COLO829 (cell line): ENCODE data around the gene SECISBP2L.

Experiments
- DNase-seq: peaks from one replicate; pipeline ENCODE4 v3.0.0; 2012; ENCODE audit warnings: low spot score

Gene SECISBP2L

GRCh38 chr15:48966595-48967301 lies 79.5 kb downstream of the SECISBP2L start:
- no peak for DNase-seq

- DNase-seq: no peak
These were observed 80.3 kb downstream of the SECISBP2L start for GRCh38 chr15:48965972-48966371.

- no peak for DNase-seq
These were observed 81.3 kb downstream of the SECISBP2L start for GRCh38 chr15:48964898-48965297.

GRCh38 chr15:48963524-48964113 lies 82.6 kb downstream of the SECISBP2L start, which contains the start of gene SHC4:
TSS of gene SHC4 (minus strand) at chr15:48963919. CDS start at chr15:48963015, 904 bp downstream.
- peak; percentile 59 for DNase-seq

- DNase-seq: no peak
These were observed 83.4 kb downstream of the SECISBP2L start for GRCh38 chr15:48962662-48963523.

GRCh38 chr15:48955967-48956366 lies 90.3 kb downstream of the SECISBP2L start:
- no peak for DNase-seq

- no peak for DNase-seq
These were observed 90.9 kb downstream of the SECISBP2L start for GRCh38 chr15:48955370-48955769.

GRCh38 chr15:48954538-48954937 lies 91.7 kb downstream of the SECISBP2L start:
- DNase-seq: no peak

- no peak for DNase-seq
These were observed 99.4 kb downstream of the SECISBP2L start for GRCh38 chr15:48946840-48947187.

GRCh38 chr15:48946074-48946839 lies 100.0 kb downstream of the SECISBP2L start:
- peak; percentile 50 for DNase-seq

GRCh38 chr15:48945386-48945785 lies 100.9 kb downstream of the SECISBP2L start:
- no peak for DNase-seq

- no peak for DNase-seq
These were observed 104.3 kb downstream of the SECISBP2L start for GRCh38 chr15:48941904-48942303.

- peak; percentile 61 for DNase-seq
These were observed 105.7 kb downstream of the SECISBP2L start for GRCh38 chr15:48940508-48940907.

GRCh38 chr15:48939648-48940047 lies 106.6 kb downstream of the SECISBP2L start:
- DNase-seq: peak; percentile 66
